CD4-positive, alpha-beta T cell treated with Interleukin-10 for 1 hour (primary cell): ENCODE data around the gene GNAS.
"Not testable (repeated sequence)": the region's sequence is repeated elsewhere in the genome, so short reads cannot be mapped to it uniquely, and the experiment has no call there.

Source experiments
- DNase-seq: peaks from one replicate; pipeline ENCODE4 v3.0.0-alpha.2; 2020

Gene GNAS

GRCh38 chr20:58828804-58829203 is 23.7 kb upstream of the GNAS start:
- not testable (repeated sequence) for DNase-seq

DNA sequence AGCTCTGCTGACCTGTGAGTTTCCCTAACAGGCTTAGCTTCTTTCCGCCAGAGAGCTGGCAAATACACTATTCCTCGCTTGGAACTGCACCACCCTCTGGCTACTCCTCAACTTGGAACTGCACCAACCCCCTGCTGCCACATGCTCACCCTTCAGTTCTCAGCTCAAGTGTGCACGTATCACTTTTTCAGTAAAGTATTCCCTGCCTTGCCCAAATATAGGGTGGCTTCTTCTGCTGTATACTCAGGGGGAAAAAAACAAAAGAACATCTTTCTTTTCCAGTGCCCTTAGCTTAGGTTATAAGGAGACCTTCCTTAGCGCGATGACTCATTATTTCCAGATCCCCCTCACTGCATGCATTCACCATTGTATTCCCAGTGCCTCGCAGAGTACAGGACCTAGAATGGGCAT is 23.0 kb upstream of the GNAS start:
- DNase-seq = no peak

DNA sequence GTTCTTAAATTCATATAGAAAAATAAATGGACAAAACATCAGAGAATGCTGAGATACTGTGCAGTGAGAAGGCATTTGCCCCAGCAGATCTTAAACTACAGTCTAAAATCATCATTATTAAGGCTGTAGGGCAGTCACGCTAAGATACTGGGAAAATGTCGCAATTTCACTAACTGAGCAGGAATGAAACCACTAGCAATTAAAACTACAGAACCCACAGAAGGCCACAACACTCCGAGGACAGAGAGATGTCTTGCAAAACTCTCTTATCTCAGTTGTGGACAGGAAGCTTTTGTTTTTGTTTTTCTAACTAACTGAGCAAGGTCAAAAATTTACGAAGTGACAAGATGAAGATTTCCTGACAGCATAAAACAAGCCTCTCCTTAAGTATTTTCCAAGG is 20.1 kb upstream of the GNAS start:
- DNase-seq = no peak

GRCh38 chr20:58833921-58834320 is 18.6 kb upstream of the GNAS start:
- DNase-seq = no peak

DNA sequence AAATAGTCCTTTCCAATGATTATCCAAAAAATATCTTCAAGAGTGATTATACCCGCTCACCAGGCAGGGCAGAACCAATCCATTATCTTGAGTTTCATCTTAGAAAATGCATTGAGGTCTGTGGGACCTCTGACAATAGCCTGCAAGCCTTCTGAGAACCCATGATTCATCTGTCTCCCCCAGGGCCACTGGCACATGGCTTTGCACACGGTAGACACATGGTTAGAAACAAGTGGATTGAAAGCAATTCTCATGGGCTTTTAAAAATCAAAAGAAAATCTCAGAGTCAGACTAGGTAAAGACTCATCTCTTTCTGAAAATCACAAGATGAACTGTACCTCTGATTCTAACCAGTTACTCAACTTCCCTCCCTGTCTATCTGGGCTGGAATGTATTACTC is 17.3 kb upstream of the GNAS start:
- DNase-seq = no peak

DNA sequence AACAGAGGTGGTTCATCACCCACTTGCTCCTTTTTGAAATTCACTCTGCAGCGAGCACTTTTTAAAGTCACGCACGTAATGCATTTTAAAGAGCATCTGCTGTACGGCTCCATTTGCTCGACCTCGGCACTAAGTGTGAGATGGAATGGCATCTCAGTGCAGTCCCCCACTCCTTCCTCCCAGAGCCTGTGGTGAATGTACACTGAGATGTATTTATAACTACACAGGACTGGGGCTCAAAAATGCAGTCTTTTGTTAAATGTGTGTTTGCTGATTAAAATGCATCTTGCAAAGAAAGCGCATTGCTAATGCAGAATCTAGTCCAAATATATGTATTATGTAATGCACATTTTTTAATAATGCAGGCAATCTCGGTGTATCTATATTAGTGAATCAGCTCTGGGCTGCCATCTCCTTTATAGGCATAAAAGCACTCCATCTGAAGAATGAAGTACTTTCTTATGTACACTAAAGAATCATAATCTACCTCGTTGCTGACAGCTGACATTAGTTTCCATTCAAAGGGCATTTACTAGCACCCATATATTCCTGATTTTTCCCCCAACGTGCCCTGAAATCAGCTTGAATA is 15.8 kb upstream of the GNAS start:
- no peak for DNase-seq

DNA sequence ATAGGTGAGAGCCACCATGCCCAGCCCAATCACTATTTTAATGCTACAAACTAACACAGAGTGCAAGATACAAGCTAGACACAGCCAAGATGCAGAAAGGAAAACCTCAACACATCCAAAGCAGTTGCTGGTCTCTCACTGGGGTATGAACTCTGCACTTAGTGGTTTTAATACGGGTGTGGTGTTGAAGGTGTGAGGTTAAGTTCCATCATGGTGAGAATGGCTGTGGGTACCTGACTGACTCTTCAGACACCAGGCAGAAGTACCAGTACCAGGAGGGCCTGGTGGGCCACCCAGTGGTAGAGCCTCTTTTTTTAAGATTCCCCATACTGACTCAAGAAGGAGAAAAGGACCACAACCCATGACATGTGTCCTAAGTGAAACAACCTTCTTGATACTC is 14.8 kb upstream of the GNAS start:
- DNase-seq = no peak

- no peak for DNase-seq
Observed at GRCh38 chr20:58838174-58838573, 14.3 kb upstream of the GNAS start.

GRCh38 chr20:58839474-58839874 is 13.0 kb upstream of the GNAS start:
- peak; percentile 47 for DNase-seq

- DNase-seq = no peak
Observed at GRCh38 chr20:58839991-58840747, 12.3 kb upstream of the GNAS start.

DNA sequence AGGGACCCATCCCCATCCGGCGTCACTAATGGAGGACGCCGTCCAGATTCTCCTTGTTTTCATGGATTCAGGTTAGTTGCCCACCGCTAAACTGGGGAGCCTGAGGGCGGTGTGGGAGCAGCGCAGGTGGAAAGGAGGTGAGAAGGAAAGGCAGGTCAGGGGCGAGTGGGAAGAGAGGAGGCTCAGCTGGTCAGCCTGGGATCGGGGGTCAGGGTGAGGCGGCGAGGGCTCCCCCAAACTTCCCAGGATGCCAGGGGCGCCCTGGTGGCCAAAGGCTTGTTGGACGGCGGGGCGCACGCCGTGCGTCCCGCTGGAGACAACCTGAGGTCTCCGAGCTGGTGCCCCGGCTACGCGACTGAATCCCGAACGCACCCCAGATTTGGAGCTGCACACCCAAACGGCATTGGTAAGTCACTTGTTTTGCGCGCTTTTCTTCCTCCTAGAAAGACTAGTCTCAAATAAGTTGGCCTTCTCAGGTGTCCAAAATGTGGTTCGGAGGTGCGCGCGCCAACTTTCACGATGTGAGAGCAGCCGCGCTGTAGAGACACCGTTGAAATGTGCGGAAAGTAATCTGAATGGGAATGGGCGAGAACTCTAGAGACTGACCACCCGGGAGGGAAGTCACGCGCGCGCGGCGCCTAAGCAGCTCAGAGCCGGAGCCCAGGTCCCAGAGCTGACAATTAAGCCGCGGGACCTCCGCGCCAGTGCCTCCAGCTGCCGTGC is 11.5 kb upstream of the GNAS start:
- no peak for DNase-seq

- no peak for DNase-seq
Observed at GRCh38 chr20:58841539-58842264, 10.8 kb upstream of the GNAS start.

- DNase-seq = no peak
Observed at GRCh38 chr20:58842276-58842675, 10.2 kb upstream of the GNAS start.

DNA sequence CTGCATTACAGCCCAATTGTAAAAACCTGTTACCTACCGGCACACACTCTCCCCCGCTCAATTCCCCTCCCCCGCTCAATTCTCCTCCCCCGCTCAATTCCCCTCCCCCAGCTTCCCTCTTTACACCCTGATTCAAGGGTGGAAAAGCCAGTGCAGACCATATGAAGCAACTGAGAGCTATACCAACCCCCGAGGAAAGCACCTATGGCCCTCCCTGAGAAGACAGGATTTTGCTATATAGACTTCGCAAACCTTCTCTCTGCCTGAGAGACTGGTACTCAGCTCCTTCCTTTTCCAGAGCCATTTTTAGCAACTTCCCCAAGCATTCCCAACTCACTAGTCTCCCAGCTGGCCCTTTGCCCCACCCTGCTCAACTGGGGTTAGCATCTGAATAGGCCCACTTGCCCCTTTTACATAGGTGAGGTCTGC is 9.4 kb upstream of the GNAS start:
- no peak for DNase-seq

DNA sequence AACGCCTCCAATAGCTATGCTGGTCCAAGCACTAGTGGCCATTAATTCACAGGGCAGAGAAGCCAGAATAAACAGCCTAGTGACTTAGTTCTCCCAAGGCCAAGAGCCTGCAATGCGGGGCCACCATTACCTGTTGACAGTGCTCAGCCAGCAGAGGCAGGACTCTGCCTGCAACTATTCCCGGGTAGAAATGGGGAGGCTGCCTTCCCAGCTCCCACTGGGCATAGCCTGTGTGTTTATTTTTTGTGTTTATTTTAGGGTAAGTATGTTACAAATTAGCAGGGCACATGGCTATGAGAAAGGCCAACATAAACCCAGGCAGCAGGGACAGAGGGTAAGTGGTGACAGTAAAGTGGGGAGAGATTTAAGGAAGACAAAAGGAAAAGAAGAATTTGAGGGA is 6.8 kb upstream of the GNAS start:
- no peak for DNase-seq

GRCh38 chr20:58847463-58847862 is 5.1 kb upstream of the GNAS start:
- no peak for DNase-seq

DNA sequence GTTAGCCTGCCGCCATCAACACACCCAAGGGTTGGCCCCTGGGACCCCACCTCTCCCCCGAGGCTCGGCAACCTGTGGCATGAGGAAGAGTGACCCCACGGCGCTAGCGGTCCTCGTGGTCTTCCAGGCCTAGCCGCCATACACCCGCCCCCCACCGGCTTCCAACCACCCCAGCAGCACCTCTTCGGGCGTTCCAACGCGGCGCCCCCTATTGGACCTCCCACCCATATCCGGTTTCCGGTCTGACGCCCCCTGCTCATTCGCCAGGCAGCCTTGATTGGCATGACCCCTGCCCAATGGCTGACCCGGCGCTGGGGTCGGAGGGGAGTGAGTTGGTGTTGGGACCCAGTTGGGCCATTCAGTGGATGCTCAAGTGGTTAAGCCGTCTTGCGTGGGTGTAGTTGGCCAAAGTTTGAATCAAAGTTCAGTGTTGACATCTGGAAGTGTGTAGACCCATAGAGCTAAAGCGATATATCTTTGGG is 1.8 kb upstream of the GNAS start, which contains the start of gene GNAS-AS1:
Gene GNAS-AS1, minus strand, starts transcription at position 210 of the 482 bp plus-strand sequence.
- peak; percentile 87 for DNase-seq

DNA sequence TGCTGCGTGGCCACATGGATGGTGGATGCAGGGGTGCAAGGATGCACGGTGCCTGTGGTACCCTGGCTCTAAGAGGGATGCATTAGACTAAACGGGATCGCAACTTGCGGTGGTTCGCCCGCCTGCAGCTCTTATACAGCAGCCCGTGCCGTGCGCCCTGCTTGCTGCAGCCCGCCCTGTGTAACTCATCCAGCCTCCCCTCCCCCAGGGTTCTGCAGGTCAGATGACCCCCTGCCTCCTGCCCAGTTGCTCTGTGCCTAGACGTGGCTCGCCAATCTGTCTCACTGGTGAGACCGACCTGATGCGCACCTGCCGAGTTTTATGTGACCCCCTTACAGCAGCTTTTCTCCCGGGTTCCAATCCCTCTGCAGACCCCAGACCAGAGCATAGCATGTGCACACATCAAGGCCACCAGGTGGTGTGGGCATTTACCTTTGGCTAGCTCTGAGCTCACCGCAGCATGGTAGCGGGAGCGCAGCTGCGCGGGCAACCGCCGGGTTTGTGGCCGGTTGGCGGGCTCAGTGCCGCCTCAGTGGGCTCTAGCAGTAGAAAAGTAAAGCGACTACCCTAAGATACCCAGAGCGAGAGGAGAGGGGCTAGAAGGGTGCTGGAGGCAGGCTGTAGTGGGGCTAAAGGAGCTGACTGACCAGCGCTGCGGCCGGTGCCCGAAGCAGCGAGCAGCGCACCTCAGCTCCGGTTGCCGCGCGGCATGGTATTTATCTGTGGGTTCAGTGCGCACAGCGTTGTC is 1.1 kb upstream of the GNAS start:
- DNase-seq = no peak

DNA sequence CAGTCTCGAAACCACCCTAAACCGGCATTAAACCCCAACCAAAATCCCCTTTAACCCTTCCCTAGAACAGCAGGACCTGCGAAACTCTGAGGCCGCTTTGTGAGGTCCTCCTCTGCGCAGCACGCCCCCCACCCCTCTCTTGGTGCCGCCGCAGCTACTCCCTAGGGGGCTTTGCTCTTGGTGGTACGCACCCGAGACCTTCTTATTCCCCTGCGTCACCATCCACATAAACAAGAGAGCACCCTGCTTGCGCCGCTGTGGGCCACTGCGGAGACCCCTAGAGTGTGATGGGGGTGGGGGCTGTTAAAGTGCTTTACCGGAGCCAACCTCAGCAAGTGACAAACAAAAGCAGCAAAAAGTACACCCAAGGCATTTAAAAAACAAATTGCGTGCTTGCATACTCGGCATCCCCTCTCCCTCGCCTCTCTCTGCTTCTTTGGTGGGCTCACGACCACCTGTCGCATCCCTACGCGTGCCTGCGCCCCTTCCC is 502 bp upstream of the GNAS start:
- no peak for DNase-seq

DNA sequence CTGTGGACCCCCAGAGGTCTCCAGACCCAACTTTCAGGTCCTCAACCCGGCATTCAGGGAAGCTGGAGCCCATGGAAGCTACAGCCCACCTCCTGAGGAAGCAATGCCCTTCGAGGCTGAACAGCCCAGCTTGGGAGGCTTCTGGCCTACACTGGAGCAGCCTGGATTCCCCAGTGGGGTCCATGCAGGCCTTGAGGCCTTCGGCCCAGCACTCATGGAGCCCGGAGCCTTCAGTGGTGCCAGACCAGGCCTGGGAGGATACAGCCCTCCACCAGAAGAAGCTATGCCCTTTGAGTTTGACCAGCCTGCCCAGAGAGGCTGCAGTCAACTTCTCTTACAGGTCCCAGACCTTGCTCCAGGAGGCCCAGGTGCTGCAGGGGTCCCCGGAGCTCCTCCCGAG is 950 bp downstream of the GNAS start:
- no peak for DNase-seq

GRCh38 chr20:58853976-58854637 is 1.6 kb downstream of the GNAS start:
- no peak for DNase-seq
